Right lobe of liver (tissue), 6 donors: Measurements from ENCODE around the gene UBALD2. TPM values are rescaled to one million over a fixed set of nuclear protein-coding genes. Genes with fewer than 3 reads are reported as not detected.

ENCODE experiments used
- ATAC-seq, 4 donors: fragments of 200-7000 bp; cut with Tn5 transposase; one replicate each; pipeline ENCODE4 v1.9.1; 2020; ENCODE audit warnings: mild to moderate bottlenecking in 4 of 4, moderate library complexity in 4 of 4
- DNase-seq, 3 donors: peaks; one replicate each; pipeline ENCODE4 v3.0.0-alpha.2; 2020
- H3K27ac ChIP-seq, 3 donors: fragments of 200-600 bp; one replicate each; pipeline ENCODE4 v1.8.0; 2022
- H3K27me3 ChIP-seq, 2 donors: fragments of 200-600 bp; one replicate each; pipeline ENCODE4 v1.8.0; 2022
- H3K36me3 ChIP-seq, 4 donors: fragments of 200-600 bp; sonication (generic) in 1 of 4; one replicate each; pipeline versions ENCODE4 v1.5.1 to v1.8.0; 2017 to 2022; ENCODE audit warnings: control low read depth in 1 of 4
- H3K4me1 ChIP-seq, 4 donors: fragments of 200-600 bp; sonication (generic) in 1 of 4; one replicate each; pipeline versions ENCODE4 v1.5.1 to v1.8.0; 2017 to 2022; ENCODE audit warnings: control low read depth in 1 of 4
- H3K4me3 ChIP-seq, 3 donors: fragments of 200-600 bp; one replicate each; pipeline ENCODE4 v1.8.0; 2022
- H3K9me3 ChIP-seq, 4 donors: fragments of 200-600 bp; sonication (generic) in 1 of 4; one replicate each; pipeline versions ENCODE4 v1.5.1 to v1.8.0; 2017 to 2022; ENCODE audit warnings: control low read depth in 1 of 4
- POLR2A ChIP-seq: fragments of 450-650 bp; IDR thresholded peaks from one replicate; pipeline ENCODE4 v1.6.1; 2017; ENCODE audit warnings: antibody characterized with exemption, mild to moderate bottlenecking
- WGBS: methylation state at CpG from one replicate; pipeline ENCODE4 v1.1.6; 2018; ENCODE audit warnings: low coverage, low lambda C conversion rate; ENCODE audit not compliant: insufficient coverage; ENCODE audit errors: missing lambda C conversion rate; 5-methylcytosine and 5-hydroxymethylcytosine counted together
- intact Hi-C, 2 donors: fragments of 100-400 bp; cut with DNase I; formaldehyde crosslinking; loops; one replicate each; pipeline versions ENCODE4 v1.11.2 to v1.14.1; 2022
- small RNA-seq, 2 experiments: library from RNA; depleted of rRNA; stranded (forward); fragments of <200 nt; gene quantifications; one replicate each; pipeline ENCODE3, GENCODE V24; 2016
- total RNA-seq, 6 experiments: library from RNA; depleted of rRNA in 2 of 6; stranded (reverse); fragments of >200 nt in 2 of 6; fragmentation: NEBNext Ultra II Directional in 3 of 6; extraction: Animal tissue kit (Norgen Biotek cat#: 25700) in 3 of 6; gene quantifications; one replicate each; pipeline versions ENCODE4 v1.1.0 to v1.2.4, GENCODE V29; 2016 to 2023
- TF ChIP-seq, protein P1 (sequence below), 4 donors: fragments of 200-600 bp in 3 of 4; fragments of 450-650 bp in 1 of 4; IDR thresholded peaks; one replicate each; pipeline versions ENCODE4 v1.5.1 to v1.8.0; 2016 to 2022; ENCODE audit warnings: antibody characterized with exemption in 4 of 4, mild to moderate bottlenecking in 2 of 4
- donor health status: DM: no; HTN: yes; CAD: no.
- donor health status: DM: no; HTN: no; CAD: no.
- donor health status: DM: no; HTN: no; CAD: no.
- donor health status: DM: no; HTN: yes; CAD: no.
- donor health status: DM: no; HTN: yes; CAD: no.

Gene UBALD2
- total RNA-seq, 6 experiments from 2014 or later: 7.3 to 17.9 (median 14.5) TPM

DNA sequence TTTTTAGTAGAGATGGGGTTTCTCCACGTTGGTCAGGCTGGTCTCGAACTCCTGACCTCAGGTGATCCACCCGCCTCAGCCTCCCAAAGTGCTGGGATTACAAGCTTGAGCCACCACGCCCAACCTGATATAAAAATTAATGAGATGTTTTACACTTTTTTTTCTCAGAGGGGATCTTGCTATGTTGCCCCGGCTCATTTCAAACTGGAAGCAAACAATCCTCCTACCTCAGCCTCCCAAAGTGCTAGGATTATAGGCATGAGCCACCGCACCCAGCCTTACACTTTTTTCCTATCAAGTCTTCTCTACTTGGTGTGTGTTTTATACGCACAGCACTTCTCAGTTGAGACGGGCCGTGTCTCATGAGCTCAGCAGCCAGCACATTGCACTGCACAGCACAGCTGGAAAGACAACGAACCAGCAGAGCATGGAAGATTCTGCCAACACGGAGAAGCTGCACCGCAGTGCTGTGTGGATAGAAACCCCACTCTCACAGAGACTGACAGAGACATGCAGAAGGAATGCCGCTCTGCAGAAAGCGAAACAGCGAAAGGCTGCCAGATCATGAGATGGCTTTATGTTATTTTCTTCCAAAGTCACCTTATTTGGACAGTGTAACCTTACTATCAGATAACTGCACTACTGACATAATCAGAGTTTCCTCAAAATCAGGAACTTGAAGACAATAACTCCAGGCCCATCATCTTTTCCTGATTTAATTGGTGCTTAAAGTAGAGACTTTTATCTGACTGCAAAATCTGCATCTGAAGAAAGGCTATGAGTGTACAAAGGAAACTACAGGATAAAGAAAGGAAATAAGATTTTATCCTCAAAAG is 49.5 kb downstream of the UBALD2 start:
- TF ChIP-seq POLR2A: no peak
- TF ChIP-seq, protein P1, sequence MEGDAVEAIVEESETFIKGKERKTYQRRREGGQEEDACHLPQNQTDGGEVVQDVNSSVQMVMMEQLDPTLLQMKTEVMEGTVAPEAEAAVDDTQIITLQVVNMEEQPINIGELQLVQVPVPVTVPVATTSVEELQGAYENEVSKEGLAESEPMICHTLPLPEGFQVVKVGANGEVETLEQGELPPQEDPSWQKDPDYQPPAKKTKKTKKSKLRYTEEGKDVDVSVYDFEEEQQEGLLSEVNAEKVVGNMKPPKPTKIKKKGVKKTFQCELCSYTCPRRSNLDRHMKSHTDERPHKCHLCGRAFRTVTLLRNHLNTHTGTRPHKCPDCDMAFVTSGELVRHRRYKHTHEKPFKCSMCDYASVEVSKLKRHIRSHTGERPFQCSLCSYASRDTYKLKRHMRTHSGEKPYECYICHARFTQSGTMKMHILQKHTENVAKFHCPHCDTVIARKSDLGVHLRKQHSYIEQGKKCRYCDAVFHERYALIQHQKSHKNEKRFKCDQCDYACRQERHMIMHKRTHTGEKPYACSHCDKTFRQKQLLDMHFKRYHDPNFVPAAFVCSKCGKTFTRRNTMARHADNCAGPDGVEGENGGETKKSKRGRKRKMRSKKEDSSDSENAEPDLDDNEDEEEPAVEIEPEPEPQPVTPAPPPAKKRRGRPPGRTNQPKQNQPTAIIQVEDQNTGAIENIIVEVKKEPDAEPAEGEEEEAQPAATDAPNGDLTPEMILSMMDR (IDR thresholded peaks at IDR 0.05): no peak
- ATAC-seq (peak; percentile 26 to 79 (median 57)), DNase-seq (no peak)
- peaks cover 0 to 52% (median 13%) of the 10 kb centered on the region in 4 donors for H3K36me3 ChIP-seq
- intact Hi-C loops: no loop called here
- no peaks in the 10 kb centered on the region for H3K4me1 ChIP-seq
- no peak overlapping the region for H3K4me3 ChIP-seq
- WGBS: 82% methylated on average over 13 of the region's 15 CpGs
- H3K27ac ChIP-seq: no peak overlapping the region
- no peaks in the 10 kb centered on the region for H3K27me3 ChIP-seq
- no peaks in the 10 kb centered on the region for H3K9me3 ChIP-seq

DNA sequence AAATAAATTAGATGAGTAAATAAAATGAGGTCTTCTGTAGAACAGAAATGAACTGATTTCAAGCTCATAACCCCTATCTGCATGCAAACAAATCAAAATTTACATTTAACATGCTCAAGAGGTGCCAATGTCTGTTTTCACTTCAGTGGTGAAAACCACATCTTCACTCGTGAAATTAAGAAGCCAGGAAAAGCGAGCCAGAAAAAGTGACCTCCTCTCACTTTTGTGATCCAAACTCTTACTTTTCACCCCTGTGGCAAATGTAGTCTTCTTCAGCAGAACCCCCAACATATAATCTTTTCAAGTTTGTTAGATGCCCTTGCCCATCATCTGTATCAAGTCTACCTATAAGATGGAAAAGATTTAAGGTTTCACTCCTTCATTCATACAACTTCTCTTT is 52.4 kb downstream of the UBALD2 start:
- Histone ChIP-seq H3K4me3 (no peak overlapping the region), H3K36me3 (peaks cover 0 to 48% (median 10%) of the 10 kb centered on the region in 4 donors), H3K27ac (no peak overlapping the region), H3K27me3 (no peaks in the 10 kb centered on the region), H3K4me1 (no peaks in the 10 kb centered on the region), H3K9me3 (no peaks in the 10 kb centered on the region)
- intact Hi-C loops: no loop called here
- DNase-seq (no peak), ATAC-seq (no peak)
- WGBS: 78% methylated on average over 2 of the region's 2 CpGs
- TF ChIP-seq POLR2A: no peak
- TF ChIP-seq, protein P1 (IDR thresholded peaks at IDR 0.05): no peak

DNA sequence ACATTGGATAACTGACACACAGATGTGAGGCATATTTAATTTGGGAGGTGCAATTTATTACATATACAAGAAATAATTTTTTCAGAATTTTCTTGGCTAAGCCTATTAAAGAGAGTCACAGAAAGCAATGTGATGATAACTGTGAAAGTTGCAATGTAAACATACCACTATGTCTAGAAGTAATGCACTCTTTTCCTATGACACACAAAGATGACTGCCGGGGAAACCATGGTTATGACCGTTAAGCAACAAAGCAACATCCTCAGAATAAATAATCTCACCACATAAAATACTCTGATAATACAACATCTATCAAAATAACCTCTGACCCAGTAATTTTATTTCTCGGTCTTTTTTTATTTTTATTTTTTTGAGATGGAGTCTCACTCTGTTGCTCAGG is 53.4 kb downstream of the UBALD2 start:
- WGBS: 89% methylated on average over 3 of the region's 3 CpGs
- no peak overlapping the region for H3K4me3 ChIP-seq
- H3K27me3 ChIP-seq: no peaks in the 10 kb centered on the region
- H3K27ac ChIP-seq: no peak overlapping the region
- ATAC-seq (no peak), DNase-seq (no peak)
- TF ChIP-seq POLR2A: no peak
- TF ChIP-seq, protein P1 (IDR thresholded peaks at IDR 0.05): no peak
- H3K4me1 ChIP-seq: no peaks in the 10 kb centered on the region
- no peaks in the 10 kb centered on the region for H3K9me3 ChIP-seq
- intact Hi-C loops: no loop called here
- peaks cover 0 to 48% (median 7%) of the 10 kb centered on the region in 4 donors for H3K36me3 ChIP-seq

Small RNAs within 50 kb of the gene (small RNA-seq; reads per million reads assigned to genes)
- 0 reads per million in 2 experiments for gene RF00019

Other genes starting within 250 kb of the UBALD2 start
- gene EVPL, start 238.0 kb upstream of the UBALD2 start, total RNA-seq: under 1 TPM in 1 of 6 experiments, not detected in 5; 0.62 TPM
- gene SRP68, start 192.8 kb upstream of the UBALD2 start, total RNA-seq: 10 to 100 TPM; 31.0 to 37.0 (median 35.1) TPM
- under 1 TPM in 1 of 6 experiments, not detected in 5; 0.18 TPM for gene GALR2, start 190.6 kb upstream of the UBALD2 start, total RNA-seq
- gene ZACN, start 186.2 kb upstream of the UBALD2 start, total RNA-seq: not detected
- 10 to 100 TPM; 38.5 to 57.9 (median 50.6) TPM for gene EXOC7, start 161.6 kb upstream of the UBALD2 start, total RNA-seq
- gene FOXJ1, start 124.1 kb upstream of the UBALD2 start, total RNA-seq: under 1 TPM in 3 of 6 experiments, not detected in 3; 0.06 to 0.12 (median 0.11) TPM
- 10 to 100 TPM in 2 of 6 experiments, 1 to 10 TPM in 2, under 1 TPM in 2; 0.39 to 14.5 (median 6.0) TPM for gene RNF157, start 24.9 kb upstream of the UBALD2 start, total RNA-seq
- gene QRICH2, start 42.9 kb downstream of the UBALD2 start, total RNA-seq: 1 to 10 TPM in 4 of 6 experiments, under 1 TPM in 2; 0.43 to 2.2 (median 1.5) TPM
- 10 to 100 TPM; 39.3 to 55.6 (median 45.1) TPM for gene PRPSAP1, start 88.6 kb downstream of the UBALD2 start, total RNA-seq
- gene SPHK1, start 119.3 kb downstream of the UBALD2 start, total RNA-seq: 1 to 10 TPM in 4 of 6 experiments, under 1 TPM in 2; 0.35 to 2.6 (median 1.5) TPM
- 10 to 100 TPM in 5 of 6 experiments, 1 to 10 TPM in 1; 10.0 to 12.9 (median 12.0) TPM for gene UBE2O, start 187.8 kb downstream of the UBALD2 start, total RNA-seq
- not detected for gene AANAT, start 202.3 kb downstream of the UBALD2 start, total RNA-seq
- gene RHBDF2, start 236.1 kb downstream of the UBALD2 start, total RNA-seq: 10 to 100 TPM in 3 of 6 experiments, 1 to 10 TPM in 3; 7.1 to 18.6 (median 11.0) TPM